Endothelial cell of umbilical vein (primary cell): ENCODE results near the gene IDH3A. TPM values are rescaled to one million over a fixed set of nuclear protein-coding genes. Genes with fewer than 3 reads are reported as not detected.

ENCODE experiments used
- BruUV-seq: library from RNA; stranded (reverse); fragments of 400-500 nt; replicated peaks from 2 replicates; lab custom pipeline; 2021; lab: Mats Ljungman, UMichigan
- CTCF ChIA-PET: fragments of 300-600, 350-600 bp; sonication (Branson Sonifier 250); formaldehyde crosslinking; loops from one replicate; lab custom pipeline; 2021; ENCODE audit warnings: antibody characterized with exemption, inconsistent platforms; lab: Charles Lee
- POLR2A ChIA-PET: fragments of 300-600, 350-600 bp; sonication (Branson Sonifier 250); formaldehyde crosslinking; loops from one replicate; lab custom pipeline; 2021; ENCODE audit warnings: antibody characterized with exemption, inconsistent platforms; lab: Charles Lee
- DNase-seq: peaks from one replicate; pipeline ENCODE4 v3.0.0-alpha.2; 2011; ENCODE audit warnings: low read depth, low spot score
- FAIRE-seq: peaks from 2 replicates; lab custom pipeline; 2011; peaks lifted over from hg19 to GRCh38; lab: Jason Lieb, UNC
- H2AFZ ChIP-seq: 2 replicates; pipeline ENCODE4 v1.6.0; 2012; ENCODE audit warnings: low read depth, low read length, control low read depth, inconsistent platforms
- H3K27ac ChIP-seq: 2 replicates; pipeline ENCODE4 v1.5.1; 2011; ENCODE audit warnings: low read depth, mild to moderate bottlenecking, control low read depth, low read length, moderate library complexity; ENCODE audit not compliant: insufficient read depth
- H3K27me3 ChIP-seq, 2 experiments: 2 replicates each; pipeline versions ENCODE4 v1.6.0 to v1.6.1; 2011; ENCODE audit warnings: low read length in 2 of 2, mixed read lengths in 1 of 2; ENCODE audit not compliant: control insufficient read depth in 2 of 2, insufficient read depth in 2 of 2
- H3K36me3 ChIP-seq, 2 experiments: 2 replicates in 1 of 2; 3 replicates in 1 of 2; pipeline ENCODE4 v1.5.1; 2011; ENCODE audit warnings: low read length in 2 of 2, mild to moderate bottlenecking in 1 of 2, moderate library complexity in 1 of 2; ENCODE audit not compliant: control insufficient read depth in 2 of 2, insufficient read depth in 2 of 2; ENCODE audit errors: extremely low read depth in 1 of 2
- H3K4me1 ChIP-seq: 3 replicates; pipeline ENCODE4 v1.5.1; 2011; ENCODE audit warnings: mild to moderate bottlenecking, low read length; ENCODE audit not compliant: control insufficient read depth, insufficient read depth; ENCODE audit errors: extremely low read depth
- H3K4me2 ChIP-seq: 2 replicates; pipeline ENCODE4 v1.6.1; 2011; ENCODE audit warnings: low read length, control low read depth, mixed read lengths; ENCODE audit not compliant: insufficient read depth
- H3K4me3 ChIP-seq, 3 experiments: fragments of 200-600 bp in 1 of 3; sonication (generic), shearing (Covaris generic) in 1 of 3; replicated peaks in 1 of 3; 2 replicates each; pipeline ENCODE4 v1.5.1; 2011 to 2016; ENCODE audit warnings: control low read depth in 3 of 3, low read length in 3 of 3, mild to moderate bottlenecking in 2 of 3, inconsistent platforms in 1 of 3, low read depth in 1 of 3, moderate library complexity in 1 of 3; ENCODE audit not compliant: insufficient read depth in 1 of 3
- H3K79me2 ChIP-seq: 2 replicates; pipeline ENCODE4 v1.6.0; 2012; ENCODE audit warnings: low read length, inconsistent platforms; ENCODE audit not compliant: control insufficient read depth, insufficient read depth
- H3K9ac ChIP-seq: replicated peaks from 2 replicates; pipeline ENCODE3; 2011; ENCODE audit warnings: low read length, control low read depth; ENCODE audit not compliant: insufficient read depth; ENCODE audit errors: extremely low read depth
- H3K9me1 ChIP-seq: replicated peaks from 3 replicates; pipeline ENCODE4 v1.6.0; 2011; ENCODE audit warnings: mild to moderate bottlenecking, low read length; ENCODE audit not compliant: control insufficient read depth, insufficient read depth; ENCODE audit errors: extremely low read depth
- H3K9me3 ChIP-seq: replicated peaks from 2 replicates; pipeline ENCODE4 v1.5.1; 2012; ENCODE audit warnings: low read length, inconsistent platforms; ENCODE audit not compliant: control insufficient read depth, insufficient read depth
- H4K20me1 ChIP-seq: replicated peaks from 2 replicates; pipeline ENCODE3; 2011; ENCODE audit warnings: mild to moderate bottlenecking, low read length; ENCODE audit not compliant: control insufficient read depth, insufficient read depth; ENCODE audit errors: extremely low read depth
- CTCF ChIP-seq, 2 donors: IDR thresholded peaks; 1 replicate in 1 of 2; 2 replicates in 1 of 2; pipeline ENCODE4 v1.5.1; 2011; ENCODE audit warnings: low read length in 2 of 2, mild to moderate bottlenecking in 2 of 2, moderate library complexity in 2 of 2, control low read depth in 1 of 2, inconsistent platforms in 1 of 2, low read depth in 1 of 2; ENCODE audit not compliant: insufficient read depth in 1 of 2; ENCODE audit errors: extremely low read depth in 1 of 2
- EZH2 ChIP-seq: IDR thresholded peaks from 2 replicates; pipeline ENCODE4 v1.6.1; 2012; ENCODE audit warnings: borderline replicate concordance, low read depth, mild to moderate bottlenecking, moderate library complexity, low read length, inconsistent platforms; ENCODE audit not compliant: severe bottlenecking
- FOS ChIP-seq: IDR thresholded peaks from 2 replicates; pipeline ENCODE4 v1.6.1; 2011; ENCODE audit warnings: mild to moderate bottlenecking, low read length, moderate library complexity, borderline replicate concordance; ENCODE audit not compliant: insufficient read depth
- GATA2 ChIP-seq: IDR thresholded peaks from 2 replicates; pipeline ENCODE4 v1.7.0; 2011; ENCODE audit warnings: low read depth, mild to moderate bottlenecking, moderate library complexity, mixed read lengths, low read length; ENCODE audit not compliant: insufficient read length, insufficient read depth
- JUN ChIP-seq: IDR thresholded peaks from 2 replicates; pipeline ENCODE4 v1.6.1; 2011; ENCODE audit warnings: borderline replicate concordance, low read depth; ENCODE audit not compliant: insufficient read length, insufficient read depth
- MAX ChIP-seq: IDR thresholded peaks from 2 replicates; pipeline ENCODE4 v1.6.1; 2011; ENCODE audit not compliant: insufficient read depth, insufficient read length
- MYC ChIP-seq: IDR thresholded peaks from one replicate; pipeline ENCODE4 v1.6.1; 2011; ENCODE audit warnings: mild to moderate bottlenecking, low read depth, low read length
- POLR2A ChIP-seq: IDR thresholded peaks from 2 replicates; pipeline ENCODE4 v1.6.1; 2012; ENCODE audit warnings: low read depth, mild to moderate bottlenecking, control low read depth, low read length
- POLR2AphosphoS5 ChIP-seq: IDR thresholded peaks from 2 replicates; pipeline ENCODE4 v1.6.1; 2012; ENCODE audit warnings: low read depth, mild to moderate bottlenecking, control low read depth, low read length, moderate library complexity; ENCODE audit not compliant: insufficient read depth
- dilution Hi-C: fragments of 300-500 bp; cut with MboI; formaldehyde crosslinking; loops from one replicate; pipeline ENCODE4 v1.15.0; 2019; ENCODE audit warnings: low sequenced_read_pairs; ENCODE audit not compliant: extremely low pct_ligation_motif_present
- intact Hi-C: fragments of 100-400 bp; cut with micrococcal nuclease; formaldehyde crosslinking; loops from one replicate; pipeline ENCODE4 v1.10.0; 2022
- polyA plus RNA-seq, 4 experiments: library from polyadenylated mRNA; depleted of rRNA in 3 of 4; stranded (reverse) in 3 of 4; unstranded in 1 of 4; fragments of >200 nt; gene quantifications; 2 replicates each; pipeline versions ENCODE4 v1.2.1 to v1.2.3, GENCODE V29; 2011 to 2012; ENCODE audit warnings: missing spikeins in 1 of 4
- total RNA-seq: library from RNA; stranded (reverse); gene quantifications from 2 replicates; pipeline ENCODE4 v1.2.3, GENCODE V29; 2021

Gene IDH3A
- total and polyA plus RNA-seq, 2 donors (not counting 3 experiments of a cell fraction or from before 2014, with no cell fraction given): 35.5 to 63.9 TPM

GRCh38 chr15:78105476-78106241, 43.5 kb upstream of the IDH3A start:
- H4K20me1 ChIP-seq: no peaks in the 10 kb centered on the region
- no peaks in the 10 kb centered on the region for H3K79me2 ChIP-seq
- no peak overlapping the region for H3K9ac ChIP-seq
- H3K9me3 ChIP-seq: no peaks in the 10 kb centered on the region
- peak; percentile 92 for FAIRE-seq
- H3K4me3 ChIP-seq: no peak overlapping the region
- peak; percentile 14 for TF ChIP-seq GATA2
- TF ChIP-seq POLR2AphosphoS5: peak; percentile 66
- no peak for TF ChIP-seq FOS
- BruUV-seq: no TSS peak
- peak; percentile 35 for DNase-seq
- no peaks in the 10 kb centered on the region for H3K27me3 ChIP-seq
- CTCF ChIA-PET: interaction anchor here (0.8 to 9.8 kb wide), 5 partner anchors 37 to 147 kb away, joined by 3 to 273 read pairs (median 5); no protein-coding TSS in a partner anchor
- H3K27ac ChIP-seq: no peak overlapping the region
- dilution Hi-C loops: no loop called here
- peaks cover 17% of the 10 kb centered on the region for H3K4me1 ChIP-seq
- H3K9me1 ChIP-seq: no peaks in the 10 kb centered on the region
- H3K4me2 ChIP-seq: no peak overlapping the region
- POLR2A ChIA-PET: no interaction called here
- intact Hi-C loops: no loop called here
- H3K36me3 ChIP-seq: no peaks in the 10 kb centered on the region
- no peak overlapping the region for H2AFZ ChIP-seq

DNA sequence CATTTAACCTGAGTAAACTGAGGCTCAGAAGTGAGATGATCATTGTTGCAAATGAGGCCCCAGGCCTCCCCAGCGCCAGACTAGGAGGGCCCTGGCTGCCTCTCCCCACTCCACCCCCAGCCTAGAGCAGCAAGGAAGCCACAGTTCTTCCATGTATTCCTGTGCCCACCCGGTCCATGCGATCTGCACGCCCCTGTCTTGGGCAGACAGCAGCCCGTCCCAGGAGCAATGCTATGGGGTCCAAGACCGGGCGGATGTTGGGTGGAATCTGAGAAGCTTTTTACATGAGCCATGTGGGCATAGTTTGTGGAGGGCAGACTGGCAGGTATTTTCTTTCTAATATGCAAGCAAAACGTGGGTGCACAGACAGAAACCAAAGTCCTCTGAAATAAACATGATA, 41.7 kb upstream of the IDH3A start:
- intact Hi-C loops (no loop called here), dilution Hi-C loops (no loop called here)
- FAIRE-seq: no peak
- TF ChIP-seq GATA2 (no peak), POLR2A (no peak), FOS (no peak), EZH2 (no peak), POLR2AphosphoS5 (no peak), MAX (no peak), CTCF (IDR thresholded peaks at IDR 0.05; ENCODE audit: extremely low read depth in 1 of 2, insufficient read depth in 1 of 2, low read depth in 1 of 2, low read length in 2 of 2) (no peak), MYC (no peak), JUN (no peak)
- DNase-seq: no peak
- Histone ChIP-seq H3K79me2 (no peaks in the 10 kb centered on the region), H3K27me3 (no peaks in the 10 kb centered on the region), H3K27ac (no peak overlapping the region), H3K9ac (no peak overlapping the region), H3K4me1 (peaks cover 17% of the 10 kb centered on the region), H3K4me2 (no peak overlapping the region), H3K9me1 (no peaks in the 10 kb centered on the region), H3K9me3 (no peaks in the 10 kb centered on the region), H3K36me3 (no peaks in the 10 kb centered on the region), H3K4me3 (no peak overlapping the region), H2AFZ (no peak overlapping the region), H4K20me1 (no peaks in the 10 kb centered on the region)
- no TSS peak for BruUV-seq
- POLR2A ChIA-PET: no interaction called here
- CTCF ChIA-PET: interaction anchor here (0.8 to 11.2 kb wide), 19 partner anchors 10 to 150 kb away, joined by 3 to 273 read pairs (median 14); partner anchors contain the start of genes SH2D7 and TBC1D2B
